Measurements from ENCODE around the gene FAM219A. TPM values are rescaled to one million over a fixed set of nuclear protein-coding genes. Genes with fewer than 3 reads are reported as not detected.

The FAM219A gene
- total RNA-seq, 3 donors from 2014 or later, result 8.2 to 9.2 (median 9.0) TPM

GRCh38 chr9:34380511-34381315 lies 77.7 kb downstream of the FAM219A start:
- no peak for DNase-seq (ENCODE audit: low spot score in 2 of 2)
- H3K27ac ChIP-seq, result peak overlapping the region in 1 of 2 donors; percentile 30
- H3K27me3 ChIP-seq, result no peaks in the 10 kb centered on the region
- intact Hi-C loops (cut with DNase I; ENCODE audit: low total_unique reads), result no loop called here
- peak overlapping the region; percentile 42 to 76 (median 56) for H3K4me3 ChIP-seq
- peaks cover 0 to 6% of the 10 kb centered on the region in 2 donors for H3K4me1 ChIP-seq
- TF ChIP-seq CTCF (IDR thresholded peaks at IDR 0.05) (no peak), POLR2A (IDR thresholded peaks at IDR 0.05) (no peak), POLR2AphosphoS5 (IDR thresholded peaks at IDR 0.05) (no peak)
- H3K36me3 ChIP-seq, result no peaks in the 10 kb centered on the region
- no peaks in the 10 kb centered on the region for H3K9me3 ChIP-seq

- intact Hi-C loops (cut with DNase I; ENCODE audit: low total_unique reads), result no loop called here
- Histone ChIP-seq H3K27ac (peak overlapping the region in 1 of 2 donors; percentile 16), H3K4me1 (peaks cover 3 to 6% of the 10 kb centered on the region in 2 donors), H3K4me3 (peak overlapping the region; percentile 42 to 76 (median 56)), H3K36me3 (no peaks in the 10 kb centered on the region), H3K9me3 (no peaks in the 10 kb centered on the region), H3K27me3 (no peaks in the 10 kb centered on the region)
- DNase-seq (ENCODE audit: low spot score in 2 of 2), result no peak
- TF ChIP-seq POLR2A (IDR thresholded peaks at IDR 0.05) (no peak), CTCF (IDR thresholded peaks at IDR 0.05) (no peak), POLR2AphosphoS5 (IDR thresholded peaks at IDR 0.05) (no peak)
These were observed 78.3 kb downstream of the FAM219A start for GRCh38 chr9:34380034-34380510.

GRCh38 chr9:34379334-34380033 lies 78.9 kb downstream of the FAM219A start:
- H3K36me3 ChIP-seq, result no peaks in the 10 kb centered on the region
- no peaks in the 10 kb centered on the region for H3K9me3 ChIP-seq
- TF ChIP-seq POLR2AphosphoS5 (IDR thresholded peaks at IDR 0.05) (peak in 1 of 3 donors; percentile 21), POLR2A (IDR thresholded peaks at IDR 0.05) (no peak), CTCF (IDR thresholded peaks at IDR 0.05) (peak; percentile 83 to 98 (median 97))
- H3K27me3 ChIP-seq, result no peaks in the 10 kb centered on the region
- H3K27ac ChIP-seq, result peak overlapping the region in 1 of 2 donors; percentile 16
- peaks cover 5 to 6% of the 10 kb centered on the region in 2 donors for H3K4me1 ChIP-seq
- DNase-seq (ENCODE audit: low spot score in 2 of 2), result peak; percentile 79 to 89
- intact Hi-C loops (cut with DNase I; ENCODE audit: low total_unique reads), result no loop called here
- H3K4me3 ChIP-seq, result peak overlapping the region; percentile 14 to 76 (median 56)

GRCh38 chr9:34378376-34379060 lies 79.9 kb downstream of the FAM219A start:
- intact Hi-C loops (cut with DNase I; ENCODE audit: low total_unique reads), result no loop called here

More at GRCh38 chr9:34378376-34379060, 79.9 kb downstream of the FAM219A start:
- Histone ChIP-seq H3K9me3 (no peaks in the 10 kb centered on the region), H3K36me3 (no peaks in the 10 kb centered on the region), H3K27ac (no peak overlapping the region), H3K27me3 (no peaks in the 10 kb centered on the region), H3K4me1 (peaks cover 5 to 6% of the 10 kb centered on the region in 2 donors), H3K4me3 (no peak overlapping the region)
- no peak for DNase-seq (ENCODE audit: low spot score in 2 of 2)
- TF ChIP-seq POLR2A (IDR thresholded peaks at IDR 0.05), result no peak
- no peak for TF ChIP-seq CTCF (IDR thresholded peaks at IDR 0.05)
- no peak for TF ChIP-seq POLR2AphosphoS5 (IDR thresholded peaks at IDR 0.05)

Data from breast epithelium (tissue), 4 donors.